ENCODE results near the gene EML1.

EML1 gene

GRCh38 chr14:99938376-99938775 is 145.2 kb downstream of the EML1 start:
- H2AFZ ChIP-seq (ENCODE audit: low read length, unreplicated experiment), result no peak overlapping the region
- H3K27me3 ChIP-seq (ENCODE audit: insufficient read depth, low read length), result no peaks in the 10 kb centered on the region
- no peaks in the 10 kb centered on the region for H3K36me3 ChIP-seq (ENCODE audit: insufficient read depth, low read length)
- no peak overlapping the region for H3K27ac ChIP-seq (ENCODE audit: low read depth, low read length)
- no peak overlapping the region for H3K4me3 ChIP-seq (ENCODE audit: low read depth, low read length)
- H3K79me2 ChIP-seq (ENCODE audit: control insufficient read depth, insufficient read depth, low read length, unreplicated experiment), result no peaks in the 10 kb centered on the region
- H3K4me1 ChIP-seq (ENCODE audit: control insufficient read depth, insufficient read depth, low read length, unreplicated experiment), result no peaks in the 10 kb centered on the region

- no peak overlapping the region for H3K27ac ChIP-seq (ENCODE audit: low read depth, low read length)
- no peaks in the 10 kb centered on the region for H3K36me3 ChIP-seq (ENCODE audit: insufficient read depth, low read length)
- H3K4me1 ChIP-seq (ENCODE audit: control insufficient read depth, insufficient read depth, low read length, unreplicated experiment), result no peaks in the 10 kb centered on the region
- H3K4me3 ChIP-seq (ENCODE audit: low read depth, low read length), result no peak overlapping the region
- H2AFZ ChIP-seq (ENCODE audit: low read length, unreplicated experiment), result no peak overlapping the region
- H3K27me3 ChIP-seq (ENCODE audit: insufficient read depth, low read length), result no peaks in the 10 kb centered on the region
- no peaks in the 10 kb centered on the region for H3K79me2 ChIP-seq (ENCODE audit: control insufficient read depth, insufficient read depth, low read length, unreplicated experiment)
Observed at GRCh38 chr14:99938896-99939295, 145.7 kb downstream of the EML1 start.

GRCh38 chr14:99939421-99939820 is 146.2 kb downstream of the EML1 start:
- H3K27ac ChIP-seq (ENCODE audit: low read depth, low read length), result no peak overlapping the region
- no peaks in the 10 kb centered on the region for H3K36me3 ChIP-seq (ENCODE audit: insufficient read depth, low read length)
- H3K27me3 ChIP-seq (ENCODE audit: insufficient read depth, low read length), result no peaks in the 10 kb centered on the region
- no peaks in the 10 kb centered on the region for H3K4me1 ChIP-seq (ENCODE audit: control insufficient read depth, insufficient read depth, low read length, unreplicated experiment)
- H3K79me2 ChIP-seq (ENCODE audit: control insufficient read depth, insufficient read depth, low read length, unreplicated experiment), result no peaks in the 10 kb centered on the region
- H2AFZ ChIP-seq (ENCODE audit: low read length, unreplicated experiment), result no peak overlapping the region
- H3K4me3 ChIP-seq (ENCODE audit: low read depth, low read length), result no peak overlapping the region

- Histone ChIP-seq H2AFZ (ENCODE audit: low read length, unreplicated experiment) (no peak overlapping the region), H3K79me2 (ENCODE audit: control insufficient read depth, insufficient read depth, low read length, unreplicated experiment) (no peaks in the 10 kb centered on the region), H3K4me1 (ENCODE audit: control insufficient read depth, insufficient read depth, low read length, unreplicated experiment) (no peaks in the 10 kb centered on the region), H3K4me3 (ENCODE audit: low read depth, low read length) (no peak overlapping the region), H3K27me3 (ENCODE audit: insufficient read depth, low read length) (no peaks in the 10 kb centered on the region), H3K36me3 (ENCODE audit: insufficient read depth, low read length) (no peaks in the 10 kb centered on the region), H3K27ac (ENCODE audit: low read depth, low read length) (no peak overlapping the region)
Observed at GRCh38 chr14:99940064-99940463, 146.9 kb downstream of the EML1 start.

- no peak overlapping the region for H2AFZ ChIP-seq (ENCODE audit: low read length, unreplicated experiment)
- H3K79me2 ChIP-seq (ENCODE audit: control insufficient read depth, insufficient read depth, low read length, unreplicated experiment), result no peaks in the 10 kb centered on the region
- H3K36me3 ChIP-seq (ENCODE audit: insufficient read depth, low read length), result no peaks in the 10 kb centered on the region
- no peak overlapping the region for H3K27ac ChIP-seq (ENCODE audit: low read depth, low read length)
- no peaks in the 10 kb centered on the region for H3K27me3 ChIP-seq (ENCODE audit: insufficient read depth, low read length)
- no peak overlapping the region for H3K4me3 ChIP-seq (ENCODE audit: low read depth, low read length)
- H3K4me1 ChIP-seq (ENCODE audit: control insufficient read depth, insufficient read depth, low read length, unreplicated experiment), result no peaks in the 10 kb centered on the region
Observed at GRCh38 chr14:99941211-99941610, 148.0 kb downstream of the EML1 start.

GRCh38 chr14:99943620-99944019 is 150.4 kb downstream of the EML1 start:
- Histone ChIP-seq H3K4me1 (ENCODE audit: control insufficient read depth, insufficient read depth, low read length, unreplicated experiment) (no peaks in the 10 kb centered on the region), H2AFZ (ENCODE audit: low read length, unreplicated experiment) (no peak overlapping the region), H3K27ac (ENCODE audit: low read depth, low read length) (no peak overlapping the region), H3K36me3 (ENCODE audit: insufficient read depth, low read length) (no peaks in the 10 kb centered on the region), H3K27me3 (ENCODE audit: insufficient read depth, low read length) (no peaks in the 10 kb centered on the region), H3K4me3 (ENCODE audit: low read depth, low read length) (no peak overlapping the region), H3K79me2 (ENCODE audit: control insufficient read depth, insufficient read depth, low read length, unreplicated experiment) (no peaks in the 10 kb centered on the region)

GRCh38 chr14:99944241-99944651 is 151.0 kb downstream of the EML1 start:
- no peaks in the 10 kb centered on the region for H3K4me1 ChIP-seq (ENCODE audit: control insufficient read depth, insufficient read depth, low read length, unreplicated experiment)
- no peaks in the 10 kb centered on the region for H3K27me3 ChIP-seq (ENCODE audit: insufficient read depth, low read length)
- H2AFZ ChIP-seq (ENCODE audit: low read length, unreplicated experiment), result no peak overlapping the region
- no peaks in the 10 kb centered on the region for H3K36me3 ChIP-seq (ENCODE audit: insufficient read depth, low read length)
- H3K79me2 ChIP-seq (ENCODE audit: control insufficient read depth, insufficient read depth, low read length, unreplicated experiment), result no peaks in the 10 kb centered on the region
- H3K27ac ChIP-seq (ENCODE audit: low read depth, low read length), result no peak overlapping the region
- no peak overlapping the region for H3K4me3 ChIP-seq (ENCODE audit: low read depth, low read length)

- H3K27me3 ChIP-seq (ENCODE audit: insufficient read depth, low read length), result peaks cover 4% of the 10 kb centered on the region; the same call in 1 of the 2 replicates
- no peak overlapping the region for H3K4me3 ChIP-seq (ENCODE audit: low read depth, low read length)
- no peak overlapping the region for H2AFZ ChIP-seq (ENCODE audit: low read length, unreplicated experiment)
- no peaks in the 10 kb centered on the region for H3K79me2 ChIP-seq (ENCODE audit: control insufficient read depth, insufficient read depth, low read length, unreplicated experiment)
- no peak overlapping the region for H3K27ac ChIP-seq (ENCODE audit: low read depth, low read length)
- H3K4me1 ChIP-seq (ENCODE audit: control insufficient read depth, insufficient read depth, low read length, unreplicated experiment), result no peaks in the 10 kb centered on the region
- H3K36me3 ChIP-seq (ENCODE audit: insufficient read depth, low read length), result no peaks in the 10 kb centered on the region
Observed at GRCh38 chr14:99945732-99946651, 152.8 kb downstream of the EML1 start.

GRCh38 chr14:99946652-99947489 is 153.7 kb downstream of the EML1 start:
- peaks cover 12% of the 10 kb centered on the region; the same call in 1 of the 2 replicates for H3K27me3 ChIP-seq (ENCODE audit: insufficient read depth, low read length)
- no peak overlapping the region for H3K27ac ChIP-seq (ENCODE audit: low read depth, low read length)
- no peak overlapping the region for H3K4me3 ChIP-seq (ENCODE audit: low read depth, low read length)
- no peaks in the 10 kb centered on the region for H3K79me2 ChIP-seq (ENCODE audit: control insufficient read depth, insufficient read depth, low read length, unreplicated experiment)
- no peak overlapping the region for H2AFZ ChIP-seq (ENCODE audit: low read length, unreplicated experiment)
- no peaks in the 10 kb centered on the region for H3K4me1 ChIP-seq (ENCODE audit: control insufficient read depth, insufficient read depth, low read length, unreplicated experiment)
- H3K36me3 ChIP-seq (ENCODE audit: insufficient read depth, low read length), result no peaks in the 10 kb centered on the region

GRCh38 chr14:99947695-99948094 is 154.5 kb downstream of the EML1 start:
- Histone ChIP-seq H3K4me3 (ENCODE audit: low read depth, low read length) (no peak overlapping the region), H3K4me1 (ENCODE audit: control insufficient read depth, insufficient read depth, low read length, unreplicated experiment) (no peaks in the 10 kb centered on the region), H3K79me2 (ENCODE audit: control insufficient read depth, insufficient read depth, low read length, unreplicated experiment) (no peaks in the 10 kb centered on the region), H2AFZ (ENCODE audit: low read length, unreplicated experiment) (no peak overlapping the region), H3K27me3 (ENCODE audit: insufficient read depth, low read length) (peaks cover 12% of the 10 kb centered on the region; the same call in 1 of the 2 replicates), H3K36me3 (ENCODE audit: insufficient read depth, low read length) (no peaks in the 10 kb centered on the region), H3K27ac (ENCODE audit: low read depth, low read length) (no peak overlapping the region)

All from ACC112 (cell line).